Gastroesophageal sphincter (tissue), 3 donors: Measurements from ENCODE around the gene CDCA8.

ENCODE experiments used
- EP300 ChIP-seq: sonication (generic); formaldehyde crosslinking; IDR thresholded peaks from one replicate; pipeline ENCODE4 v1.6.1; 2017; ENCODE audit warnings: antibody characterized with exemption, mild to moderate bottlenecking
- POLR2A ChIP-seq, 2 donors: fragments of 450-650 bp; IDR thresholded peaks; one replicate each; pipeline ENCODE4 v1.6.1; 2017; ENCODE audit warnings: antibody characterized with exemption in 2 of 2, mild to moderate bottlenecking in 2 of 2, moderate library complexity in 1 of 2
- POLR2AphosphoS5 ChIP-seq: sonication (generic); formaldehyde crosslinking; IDR thresholded peaks from one replicate; pipeline ENCODE4 v1.6.1; 2017; ENCODE audit warnings: antibody characterized with exemption
- TF ChIP-seq, protein P1 (sequence below), 4 experiments: fragments of 200-600 bp in 2 of 4; fragments of 450-650 bp in 2 of 4; sonication (generic) in 1 of 4; IDR thresholded peaks; one replicate each; pipeline ENCODE4 v1.5.1; 2017 to 2019; ENCODE audit warnings: antibody characterized with exemption in 4 of 4, mild to moderate bottlenecking in 2 of 4, moderate library complexity in 2 of 4

DNA sequence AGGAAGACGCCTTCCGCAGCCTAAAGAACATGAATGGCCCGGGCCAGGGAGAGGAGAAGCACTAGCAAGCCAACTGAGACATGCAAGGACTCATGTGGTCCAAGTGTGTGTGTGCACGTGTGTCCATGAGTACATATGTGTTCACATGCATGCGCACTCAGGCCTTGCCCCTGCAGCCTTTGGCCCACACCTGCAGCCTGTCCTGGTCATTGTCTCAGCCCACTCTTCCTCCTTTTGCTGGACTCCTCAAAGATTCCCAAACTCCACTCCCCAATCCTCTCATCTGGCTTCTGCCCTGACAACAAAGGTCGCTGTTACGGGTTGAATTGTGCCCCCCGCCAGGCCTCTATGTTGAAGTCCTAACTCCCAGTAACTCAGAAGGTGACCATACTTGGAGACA, 21.9 kb downstream of the CDCA8 start:
- TF ChIP-seq, protein P1, sequence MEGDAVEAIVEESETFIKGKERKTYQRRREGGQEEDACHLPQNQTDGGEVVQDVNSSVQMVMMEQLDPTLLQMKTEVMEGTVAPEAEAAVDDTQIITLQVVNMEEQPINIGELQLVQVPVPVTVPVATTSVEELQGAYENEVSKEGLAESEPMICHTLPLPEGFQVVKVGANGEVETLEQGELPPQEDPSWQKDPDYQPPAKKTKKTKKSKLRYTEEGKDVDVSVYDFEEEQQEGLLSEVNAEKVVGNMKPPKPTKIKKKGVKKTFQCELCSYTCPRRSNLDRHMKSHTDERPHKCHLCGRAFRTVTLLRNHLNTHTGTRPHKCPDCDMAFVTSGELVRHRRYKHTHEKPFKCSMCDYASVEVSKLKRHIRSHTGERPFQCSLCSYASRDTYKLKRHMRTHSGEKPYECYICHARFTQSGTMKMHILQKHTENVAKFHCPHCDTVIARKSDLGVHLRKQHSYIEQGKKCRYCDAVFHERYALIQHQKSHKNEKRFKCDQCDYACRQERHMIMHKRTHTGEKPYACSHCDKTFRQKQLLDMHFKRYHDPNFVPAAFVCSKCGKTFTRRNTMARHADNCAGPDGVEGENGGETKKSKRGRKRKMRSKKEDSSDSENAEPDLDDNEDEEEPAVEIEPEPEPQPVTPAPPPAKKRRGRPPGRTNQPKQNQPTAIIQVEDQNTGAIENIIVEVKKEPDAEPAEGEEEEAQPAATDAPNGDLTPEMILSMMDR (IDR thresholded peaks at IDR 0.05), result no peak
- TF ChIP-seq POLR2AphosphoS5 (no peak), EP300 (no peak), POLR2A (IDR thresholded peaks at IDR 0.05) (no peak)
